ENCODE measurements around the gene ZDHHC17. TPM values are rescaled to one million over a fixed set of nuclear protein-coding genes. Genes with fewer than 3 reads are reported as not detected.

The ZDHHC17 gene
- total RNA-seq, 4 donors from 2014 or later: 56.7 to 163 (median 80.8) TPM

GRCh38 chr12:76738824-76739579 lies 24.9 kb upstream of the ZDHHC17 start:
- H3K27me3 ChIP-seq: no peaks in the 10 kb centered on the region
- TF ChIP-seq CTCF (IDR thresholded peaks at IDR 0.05) (no peak), EP300 (IDR thresholded peaks at IDR 0.05) (no peak), POLR2A (IDR thresholded peaks at IDR 0.05) (no peak)
- H3K27ac ChIP-seq: no peak overlapping the region
- 65 to 66% methylated on average over 10 of the region's 10 CpGs for WGBS, 2 donors
- peaks cover 0 to 21% (median 2%) of the 10 kb centered on the region in 4 donors for H3K9me3 ChIP-seq
- H3K4me3 ChIP-seq: no peak overlapping the region
- no peak for DNase-seq (ENCODE audit: low spot score in 2 of 2)
- no peaks in the 10 kb centered on the region for H3K4me1 ChIP-seq
- H3K36me3 ChIP-seq: no peaks in the 10 kb centered on the region

GRCh38 chr12:76739896-76740295 lies 24.0 kb upstream of the ZDHHC17 start:
- WGBS, 2 donors: 55 to 75% methylated on average over 4 of the region's 4 CpGs
- Histone ChIP-seq H3K4me3 (no peak overlapping the region), H3K27ac (no peak overlapping the region), H3K9me3 (peaks cover 0 to 21% (median 2%) of the 10 kb centered on the region in 4 donors), H3K27me3 (no peaks in the 10 kb centered on the region), H3K4me1 (no peaks in the 10 kb centered on the region), H3K36me3 (no peaks in the 10 kb centered on the region)
- TF ChIP-seq CTCF (IDR thresholded peaks at IDR 0.05) (no peak), EP300 (IDR thresholded peaks at IDR 0.05) (no peak), POLR2A (IDR thresholded peaks at IDR 0.05) (no peak)
- no peak for DNase-seq (ENCODE audit: low spot score in 2 of 2)

GRCh38 chr12:76740501-76740900 lies 23.4 kb upstream of the ZDHHC17 start:
- Histone ChIP-seq H3K9me3 (peaks cover 0 to 21% (median 2%) of the 10 kb centered on the region in 4 donors), H3K4me1 (no peaks in the 10 kb centered on the region), H3K4me3 (no peak overlapping the region), H3K36me3 (no peaks in the 10 kb centered on the region), H3K27ac (no peak overlapping the region), H3K27me3 (no peaks in the 10 kb centered on the region)
- TF ChIP-seq POLR2A (IDR thresholded peaks at IDR 0.05): no peak
- no peak for TF ChIP-seq EP300 (IDR thresholded peaks at IDR 0.05)
- TF ChIP-seq CTCF (IDR thresholded peaks at IDR 0.05): no peak
- DNase-seq (ENCODE audit: low spot score in 2 of 2): no peak
- WGBS, 2 donors: 88 to 92% methylated on average over 8 of the region's 8 CpGs

- Histone ChIP-seq H3K27me3 (no peaks in the 10 kb centered on the region), H3K27ac (no peak overlapping the region), H3K4me3 (no peak overlapping the region), H3K36me3 (no peaks in the 10 kb centered on the region), H3K4me1 (no peaks in the 10 kb centered on the region), H3K9me3 (no peaks in the 10 kb centered on the region)
- DNase-seq (ENCODE audit: low spot score in 2 of 2): no peak
- 89 to 93% methylated on average over 2 of the region's 2 CpGs for WGBS, 2 donors
- TF ChIP-seq CTCF (IDR thresholded peaks at IDR 0.05) (no peak), EP300 (IDR thresholded peaks at IDR 0.05) (no peak), POLR2A (IDR thresholded peaks at IDR 0.05) (no peak)
Observed at GRCh38 chr12:76745343-76745742, 18.6 kb upstream of the ZDHHC17 start.

- WGBS, 2 donors: 47 to 74% methylated on average over 1 of the region's 1 CpG
Observed at GRCh38 chr12:76746516-76746915, 17.4 kb upstream of the ZDHHC17 start.

More at GRCh38 chr12:76746516-76746915, 17.4 kb upstream of the ZDHHC17 start:
- Histone ChIP-seq H3K36me3 (no peaks in the 10 kb centered on the region), H3K27ac (no peak overlapping the region), H3K9me3 (no peaks in the 10 kb centered on the region), H3K4me3 (no peak overlapping the region), H3K27me3 (no peaks in the 10 kb centered on the region), H3K4me1 (no peaks in the 10 kb centered on the region)
- no peak for TF ChIP-seq CTCF (IDR thresholded peaks at IDR 0.05)
- TF ChIP-seq EP300 (IDR thresholded peaks at IDR 0.05): no peak
- no peak for TF ChIP-seq POLR2A (IDR thresholded peaks at IDR 0.05)
- no peak for DNase-seq (ENCODE audit: low spot score in 2 of 2)

Data from tibial nerve (tissue), 4 donors.